ENCODE data around the gene PTGER2. TPM values are rescaled to one million over a fixed set of nuclear protein-coding genes. Genes with fewer than 3 reads are reported as not detected.

PTGER2 gene
- total RNA-seq, 1 experiment from 2014 or later: 0.57 TPM

DNA sequence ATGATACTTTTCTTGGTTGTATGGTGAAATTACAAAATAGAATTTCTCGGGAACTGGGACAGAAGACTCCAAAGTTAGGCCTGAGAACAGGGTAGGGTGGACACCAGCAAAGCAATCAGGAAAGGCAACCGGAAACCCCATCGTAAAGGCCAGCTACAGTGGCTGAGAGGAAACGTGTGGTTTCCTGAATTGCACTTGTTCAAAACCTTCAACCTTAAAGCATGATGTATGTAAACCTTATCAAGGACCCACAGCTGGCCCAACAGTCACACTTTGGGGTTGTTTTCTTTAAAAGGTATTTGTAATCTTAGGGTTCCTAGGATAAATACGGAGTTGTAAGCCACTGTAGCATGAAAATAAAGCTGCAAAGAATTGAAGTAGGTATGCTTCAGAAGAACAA lies 48.9 kb upstream of the PTGER2 start:
- intact Hi-C loops (cut with micrococcal nuclease): no loop called here
- RAD21 ChIA-PET (ENCODE audit: low non-redundant PET in 1 of 2, low total read pairs in 2 of 2, uncharacterized antibody in 2 of 2, unreplicated experiment in 2 of 2): no interaction called here

More for the DNA sequence above, 48.9 kb upstream of the PTGER2 start:
- Histone ChIP-seq H3K36me3 (ENCODE audit: control insufficient read depth in 1 of 2, insufficient read depth in 2 of 2, low read length in 2 of 2) (no peaks in the 10 kb centered on the region), H3K79me2 (ENCODE audit: insufficient read depth, low read length) (no peaks in the 10 kb centered on the region), H3K9me2 (ENCODE audit: insufficient read depth) (no peaks in the 10 kb centered on the region), H3K4me1 (ENCODE audit: control insufficient read depth in 1 of 2, insufficient read depth in 2 of 2, low read length in 2 of 2) (no peaks in the 10 kb centered on the region), H4K20me1 (ENCODE audit: insufficient read depth) (no peaks in the 10 kb centered on the region), H3K27me3 (ENCODE audit: insufficient read depth, low read length) (no peaks in the 10 kb centered on the region), H3K27ac (ENCODE audit: low read depth, low read length) (no peak overlapping the region), H3K9me3 (ENCODE audit: control insufficient read depth in 1 of 2, insufficient read depth in 1 of 2, low read depth in 1 of 2, low read length in 2 of 2) (no peaks in the 10 kb centered on the region), H2AFZ (ENCODE audit: low read depth, low read length, poor library complexity, severe bottlenecking) (no peak overlapping the region), H3K4me2 (ENCODE audit: low read length) (no peak overlapping the region), H3K9ac (ENCODE audit: low read length) (no peak overlapping the region), H3K4me3 (replicated peaks in 1 of 2; ENCODE audit: low read depth in 1 of 2, low read length in 2 of 2) (no peak overlapping the region)
- ATAC-seq (no peak), DNase-seq (ENCODE audit: low read depth, low spot score) (no peak)
- no TSS peak for BruUV-seq (replicated peaks)
- TF ChIP-seq JUND (IDR thresholded peaks at IDR 0.05): no peak
- TF ChIP-seq RAD21 (IDR thresholded peaks at IDR 0.05; ENCODE audit: low read depth): no peak
- TF ChIP-seq EZH2 (IDR thresholded peaks at IDR 0.05): no peak
- TF ChIP-seq FOSL1 (IDR thresholded peaks at IDR 0.05; ENCODE audit: low read depth): no peak
- TF ChIP-seq EZH2phosphoT487 (IDR thresholded peaks at IDR 0.05; ENCODE audit: borderline replicate concordance): no peak
- TF ChIP-seq REST (IDR thresholded peaks at IDR 0.05; ENCODE audit: low read depth): no peak
- TF ChIP-seq CBX3 (IDR thresholded peaks at IDR 0.05; ENCODE audit: low read depth): no peak
- TF ChIP-seq CEBPB (IDR thresholded peaks at IDR 0.05; ENCODE audit: low read depth): no peak
- TF ChIP-seq, protein P1, sequence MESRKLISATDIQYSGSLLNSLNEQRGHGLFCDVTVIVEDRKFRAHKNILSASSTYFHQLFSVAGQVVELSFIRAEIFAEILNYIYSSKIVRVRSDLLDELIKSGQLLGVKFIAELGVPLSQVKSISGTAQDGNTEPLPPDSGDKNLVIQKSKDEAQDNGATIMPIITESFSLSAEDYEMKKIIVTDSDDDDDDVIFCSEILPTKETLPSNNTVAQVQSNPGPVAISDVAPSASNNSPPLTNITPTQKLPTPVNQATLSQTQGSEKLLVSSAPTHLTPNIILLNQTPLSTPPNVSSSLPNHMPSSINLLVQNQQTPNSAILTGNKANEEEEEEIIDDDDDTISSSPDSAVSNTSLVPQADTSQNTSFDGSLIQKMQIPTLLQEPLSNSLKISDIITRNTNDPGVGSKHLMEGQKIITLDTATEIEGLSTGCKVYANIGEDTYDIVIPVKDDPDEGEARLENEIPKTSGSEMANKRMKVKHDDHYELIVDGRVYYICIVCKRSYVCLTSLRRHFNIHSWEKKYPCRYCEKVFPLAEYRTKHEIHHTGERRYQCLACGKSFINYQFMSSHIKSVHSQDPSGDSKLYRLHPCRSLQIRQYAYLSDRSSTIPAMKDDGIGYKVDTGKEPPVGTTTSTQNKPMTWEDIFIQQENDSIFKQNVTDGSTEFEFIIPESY (IDR thresholded peaks at IDR 0.05; ENCODE audit: extremely low read depth, insufficient replicate concordance, low read length): no peak
- POLR2A ChIA-PET: no interaction called here
- CTCF ChIA-PET: no interaction called here
